Measurements from ENCODE around the gene NELL1. TPM values are rescaled to one million over a fixed set of nuclear protein-coding genes. Genes with fewer than 3 reads are reported as not detected.
A peak's percentile ranks its signal among the peaks of the same experiment; 100 is the strongest.

NELL1 gene
- total and polyA plus RNA-seq, 2 donors from 2014 or later: 0.31 to 14.8 TPM

- FAIRE-seq: no peak
- Histone ChIP-seq H3K4me3 (ENCODE audit: low read length in 3 of 3) (no peak overlapping the region), H3K9ac (ENCODE audit: low read length in 3 of 3) (no peak overlapping the region), H3K9me3 (ENCODE audit: control insufficient read depth in 2 of 3, insufficient read depth in 1 of 3, low read length in 3 of 3) (no peaks in the 10 kb centered on the region), H3K27ac (ENCODE audit: low read depth in 2 of 2, low read length in 2 of 2) (no peak overlapping the region), H3K36me3 (ENCODE audit: control insufficient read depth in 2 of 3, insufficient read depth in 3 of 3, low read length in 3 of 3) (no peaks in the 10 kb centered on the region), H3K27me3 (ENCODE audit: control insufficient read depth, insufficient read depth, low read length) (no peaks in the 10 kb centered on the region), H3K4me1 (ENCODE audit: control insufficient read depth in 2 of 3, insufficient read depth in 2 of 3, low read depth in 1 of 3, low read length in 3 of 3) (no peaks in the 10 kb centered on the region)
- no peak for DNase-seq
- no peak for TF ChIP-seq CTCF (IDR thresholded peaks at IDR 0.05; ENCODE audit: borderline replicate concordance, extremely low read depth, insufficient read depth)
- intact Hi-C loops (cut with DNase I): no loop called here
These were observed 945.6 kb downstream of the NELL1 start for GRCh38 chr11:21614961-21615360.

GRCh38 chr11:21615955-21616371 is 946.6 kb downstream of the NELL1 start:
- no peak overlapping the region for H3K27ac ChIP-seq (ENCODE audit: low read depth in 2 of 2, low read length in 2 of 2)

GRCh38 chr11:21622566-21622965 is 953.2 kb downstream of the NELL1 start:
- Histone ChIP-seq H3K4me3 (ENCODE audit: low read length in 3 of 3) (no peak overlapping the region), H3K27me3 (ENCODE audit: control insufficient read depth, insufficient read depth, low read length) (no peaks in the 10 kb centered on the region), H3K9me3 (ENCODE audit: control insufficient read depth in 2 of 3, insufficient read depth in 1 of 3, low read length in 3 of 3) (peaks cover 0 to 4% (median 0%) of the 10 kb centered on the region in 3 donors), H3K36me3 (ENCODE audit: control insufficient read depth in 2 of 3, insufficient read depth in 3 of 3, low read length in 3 of 3) (no peaks in the 10 kb centered on the region), H3K9ac (ENCODE audit: low read length in 3 of 3) (no peak overlapping the region), H3K4me1 (ENCODE audit: control insufficient read depth in 2 of 3, insufficient read depth in 2 of 3, low read depth in 1 of 3, low read length in 3 of 3) (no peaks in the 10 kb centered on the region), H3K27ac (ENCODE audit: low read depth in 2 of 2, low read length in 2 of 2) (no peak overlapping the region)
- intact Hi-C loops (cut with DNase I): no loop called here
- DNase-seq (no peak), FAIRE-seq (no peak)
- TF ChIP-seq CTCF (IDR thresholded peaks at IDR 0.05; ENCODE audit: borderline replicate concordance, extremely low read depth, insufficient read depth): no peak

More at GRCh38 chr11:21615955-21616371, 946.6 kb downstream of the NELL1 start:
- H3K9me3 ChIP-seq (ENCODE audit: control insufficient read depth in 2 of 3, insufficient read depth in 1 of 3, low read length in 3 of 3): no peaks in the 10 kb centered on the region
- FAIRE-seq (no peak), DNase-seq (no peak)
- no peaks in the 10 kb centered on the region for H3K4me1 ChIP-seq (ENCODE audit: control insufficient read depth in 2 of 3, insufficient read depth in 2 of 3, low read depth in 1 of 3, low read length in 3 of 3)
- no peaks in the 10 kb centered on the region for H3K27me3 ChIP-seq (ENCODE audit: control insufficient read depth, insufficient read depth, low read length)
- no peak overlapping the region for H3K4me3 ChIP-seq (ENCODE audit: low read length in 3 of 3)
- no peak for TF ChIP-seq CTCF (IDR thresholded peaks at IDR 0.05; ENCODE audit: borderline replicate concordance, extremely low read depth, insufficient read depth)
- no peak overlapping the region for H3K9ac ChIP-seq (ENCODE audit: low read length in 3 of 3)
- intact Hi-C loops (cut with DNase I): no loop called here
- no peaks in the 10 kb centered on the region for H3K36me3 ChIP-seq (ENCODE audit: control insufficient read depth in 2 of 3, insufficient read depth in 3 of 3, low read length in 3 of 3)

GRCh38 chr11:21622995-21623394 is 953.6 kb downstream of the NELL1 start:
- H3K36me3 ChIP-seq (ENCODE audit: control insufficient read depth in 2 of 3, insufficient read depth in 3 of 3, low read length in 3 of 3): no peaks in the 10 kb centered on the region
- no peak overlapping the region for H3K27ac ChIP-seq (ENCODE audit: low read depth in 2 of 2, low read length in 2 of 2)
- FAIRE-seq: no peak
- DNase-seq: peak in 2 of 5 donors; percentile 15 to 35
- no peaks in the 10 kb centered on the region for H3K4me1 ChIP-seq (ENCODE audit: control insufficient read depth in 2 of 3, insufficient read depth in 2 of 3, low read depth in 1 of 3, low read length in 3 of 3)
- peaks cover 0 to 4% (median 0%) of the 10 kb centered on the region in 3 donors for H3K9me3 ChIP-seq (ENCODE audit: control insufficient read depth in 2 of 3, insufficient read depth in 1 of 3, low read length in 3 of 3)
- H3K9ac ChIP-seq (ENCODE audit: low read length in 3 of 3): no peak overlapping the region
- no peaks in the 10 kb centered on the region for H3K27me3 ChIP-seq (ENCODE audit: control insufficient read depth, insufficient read depth, low read length)
- no peak overlapping the region for H3K4me3 ChIP-seq (ENCODE audit: low read length in 3 of 3)
- no peak for TF ChIP-seq CTCF (IDR thresholded peaks at IDR 0.05; ENCODE audit: borderline replicate concordance, extremely low read depth, insufficient read depth)
- intact Hi-C loops (cut with DNase I): no loop called here

All from kidney (tissue), 14 donors.